ENCODE data around the gene CENPP. TPM values are rescaled to one million over a fixed set of nuclear protein-coding genes. Genes with fewer than 3 reads are reported as not detected.

The CENPP gene
- total RNA-seq, 3 donors from 2014 or later (not counting 1 experiment from before 2014, with no cell fraction given): 10.3 to 14.5 (median 12.1) TPM

DNA sequence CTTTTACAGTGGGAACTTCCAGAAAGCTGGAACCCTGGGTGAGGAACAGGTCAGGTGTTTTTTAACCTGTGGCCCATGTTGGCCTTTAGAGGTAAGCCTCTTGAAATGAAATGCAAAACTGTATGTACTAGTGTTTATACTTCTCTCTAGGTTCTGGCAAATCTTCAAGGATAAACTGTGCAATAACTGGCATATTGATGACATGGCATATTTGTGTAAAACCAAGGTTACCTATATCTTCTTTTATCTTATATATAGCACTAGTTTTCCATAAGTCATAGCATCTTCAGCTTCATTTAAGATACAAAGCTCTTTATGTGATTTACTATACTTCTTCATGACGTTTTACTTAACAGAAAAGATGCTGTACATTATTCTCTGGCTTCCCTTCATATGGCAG is 24.8 kb upstream of the CENPP start:
- H3K27ac Mint-ChIP-seq: no peak overlapping the region
- 73% methylated on average over 1 of the region's 1 CpG for WGBS (ENCODE audit: insufficient coverage)
- H3K27ac ChIP-seq (ENCODE audit: low read length): no peak overlapping the region
- H3K36me3 ChIP-seq (ENCODE audit: control insufficient read depth, insufficient read depth, low read length): peaks cover 83% of the 10 kb centered on the region
- no peaks in the 10 kb centered on the region for H3K27me3 ChIP-seq (ENCODE audit: control insufficient read depth, insufficient read depth, low read length)
- H3K4me3 ChIP-seq (ENCODE audit: low read length): no peak overlapping the region
- DNase-seq (no peak), ATAC-seq (no peak)
- no peaks in the 10 kb centered on the region for H3K9me3 ChIP-seq (ENCODE audit: control insufficient read depth, insufficient read depth, low read length)
- peaks cover 20% of the 10 kb centered on the region for H3K36me3 Mint-ChIP-seq
- no peaks in the 10 kb centered on the region for H3K9me3 Mint-ChIP-seq
- peaks cover 0 to 5% of the 10 kb centered on the region in 2 donors for H3K4me1 Mint-ChIP-seq
- intact Hi-C loops (cut with micrococcal nuclease): no loop called here
- H3K4me3 Mint-ChIP-seq: no peak overlapping the region
- H3K4me1 ChIP-seq (ENCODE audit: control insufficient read depth, insufficient read depth, low read length): no peaks in the 10 kb centered on the region
- TF ChIP-seq, protein P1, sequence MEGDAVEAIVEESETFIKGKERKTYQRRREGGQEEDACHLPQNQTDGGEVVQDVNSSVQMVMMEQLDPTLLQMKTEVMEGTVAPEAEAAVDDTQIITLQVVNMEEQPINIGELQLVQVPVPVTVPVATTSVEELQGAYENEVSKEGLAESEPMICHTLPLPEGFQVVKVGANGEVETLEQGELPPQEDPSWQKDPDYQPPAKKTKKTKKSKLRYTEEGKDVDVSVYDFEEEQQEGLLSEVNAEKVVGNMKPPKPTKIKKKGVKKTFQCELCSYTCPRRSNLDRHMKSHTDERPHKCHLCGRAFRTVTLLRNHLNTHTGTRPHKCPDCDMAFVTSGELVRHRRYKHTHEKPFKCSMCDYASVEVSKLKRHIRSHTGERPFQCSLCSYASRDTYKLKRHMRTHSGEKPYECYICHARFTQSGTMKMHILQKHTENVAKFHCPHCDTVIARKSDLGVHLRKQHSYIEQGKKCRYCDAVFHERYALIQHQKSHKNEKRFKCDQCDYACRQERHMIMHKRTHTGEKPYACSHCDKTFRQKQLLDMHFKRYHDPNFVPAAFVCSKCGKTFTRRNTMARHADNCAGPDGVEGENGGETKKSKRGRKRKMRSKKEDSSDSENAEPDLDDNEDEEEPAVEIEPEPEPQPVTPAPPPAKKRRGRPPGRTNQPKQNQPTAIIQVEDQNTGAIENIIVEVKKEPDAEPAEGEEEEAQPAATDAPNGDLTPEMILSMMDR (IDR thresholded peaks at IDR 0.05): no peak
- no peaks in the 10 kb centered on the region for H3K27me3 Mint-ChIP-seq (ENCODE audit: low read depth in 2 of 2)

DNA sequence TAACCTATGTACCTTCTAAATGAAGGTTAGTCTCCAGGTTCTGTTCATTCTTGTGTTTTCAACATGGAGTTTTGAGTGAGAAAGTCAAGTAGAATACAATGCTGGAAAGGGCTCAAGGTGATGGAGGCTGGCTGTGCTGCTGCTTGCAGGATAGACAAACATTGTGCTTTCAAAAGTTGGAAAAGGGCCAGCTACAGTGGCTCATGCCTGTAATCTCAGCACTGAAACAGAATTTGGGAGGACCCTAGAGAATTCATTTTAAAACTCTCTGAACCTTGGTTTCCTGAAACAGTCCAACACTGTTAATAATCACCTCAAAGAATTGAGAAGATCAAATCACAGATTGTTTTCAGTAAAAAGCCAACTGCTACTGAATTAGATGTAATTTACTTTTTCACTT is 16.9 kb upstream of the CENPP start:
- no peak overlapping the region for H3K27ac ChIP-seq (ENCODE audit: low read length)
- no peaks in the 10 kb centered on the region for H3K9me3 Mint-ChIP-seq
- TF ChIP-seq, protein P1 (IDR thresholded peaks at IDR 0.05): no peak
- H3K4me1 ChIP-seq (ENCODE audit: control insufficient read depth, insufficient read depth, low read length): no peaks in the 10 kb centered on the region
- ATAC-seq: no peak
- intact Hi-C loops (cut with micrococcal nuclease): no loop called here
- H3K27me3 ChIP-seq (ENCODE audit: control insufficient read depth, insufficient read depth, low read length): no peaks in the 10 kb centered on the region
- H3K4me1 Mint-ChIP-seq: peaks cover 18% of the 10 kb centered on the region in 2 donors
- H3K9me3 ChIP-seq (ENCODE audit: control insufficient read depth, insufficient read depth, low read length): no peaks in the 10 kb centered on the region
- no peak overlapping the region for H3K4me3 ChIP-seq (ENCODE audit: low read length)
- H3K36me3 ChIP-seq (ENCODE audit: control insufficient read depth, insufficient read depth, low read length): peaks cover 64% of the 10 kb centered on the region
- peaks cover 21% of the 10 kb centered on the region for H3K36me3 Mint-ChIP-seq
- no peak overlapping the region for H3K4me3 Mint-ChIP-seq
- no peak overlapping the region for H3K27ac Mint-ChIP-seq
- DNase-seq: no peak
- no peaks in the 10 kb centered on the region for H3K27me3 Mint-ChIP-seq (ENCODE audit: low read depth in 2 of 2)

DNA sequence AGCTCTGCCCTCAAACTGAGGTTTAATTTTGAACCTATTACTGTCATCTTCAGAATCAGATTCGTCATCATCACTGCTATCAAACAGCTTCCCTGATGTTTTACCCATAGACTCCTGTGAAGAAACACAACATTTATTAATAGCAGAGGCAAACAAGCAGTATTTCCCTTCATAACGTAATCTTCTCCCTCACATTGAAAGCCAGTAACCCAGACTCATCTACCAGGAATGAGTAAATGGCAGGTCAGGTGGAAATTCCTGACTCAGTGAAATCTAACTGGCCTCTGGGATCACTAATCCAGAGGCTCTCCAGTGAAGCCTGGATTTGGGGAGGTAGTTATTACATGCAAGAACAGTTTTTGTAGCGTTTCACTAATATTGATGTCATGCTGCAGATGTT is 15.2 kb upstream of the CENPP start:
- ATAC-seq (no peak), DNase-seq (no peak)
- no peak overlapping the region for H3K4me3 Mint-ChIP-seq
- H3K36me3 ChIP-seq (ENCODE audit: control insufficient read depth, insufficient read depth, low read length): peaks cover 57% of the 10 kb centered on the region
- no peak overlapping the region for H3K27ac Mint-ChIP-seq
- no peak overlapping the region for H3K4me3 ChIP-seq (ENCODE audit: low read length)
- TF ChIP-seq, protein P1 (IDR thresholded peaks at IDR 0.05): no peak
- 98% methylated on average over 3 of the region's 3 CpGs for WGBS (ENCODE audit: insufficient coverage)
- peaks cover 18 to 22% of the 10 kb centered on the region in 2 donors for H3K4me1 Mint-ChIP-seq
- intact Hi-C loops (cut with micrococcal nuclease): no loop called here
- peaks cover 11% of the 10 kb centered on the region for H3K36me3 Mint-ChIP-seq
- H3K9me3 Mint-ChIP-seq: no peaks in the 10 kb centered on the region
- H3K27me3 Mint-ChIP-seq (ENCODE audit: low read depth in 2 of 2): no peaks in the 10 kb centered on the region
- no peaks in the 10 kb centered on the region for H3K9me3 ChIP-seq (ENCODE audit: control insufficient read depth, insufficient read depth, low read length)
- no peaks in the 10 kb centered on the region for H3K4me1 ChIP-seq (ENCODE audit: control insufficient read depth, insufficient read depth, low read length)
- no peaks in the 10 kb centered on the region for H3K27me3 ChIP-seq (ENCODE audit: control insufficient read depth, insufficient read depth, low read length)
- H3K27ac ChIP-seq (ENCODE audit: low read length): no peak overlapping the region

DNA sequence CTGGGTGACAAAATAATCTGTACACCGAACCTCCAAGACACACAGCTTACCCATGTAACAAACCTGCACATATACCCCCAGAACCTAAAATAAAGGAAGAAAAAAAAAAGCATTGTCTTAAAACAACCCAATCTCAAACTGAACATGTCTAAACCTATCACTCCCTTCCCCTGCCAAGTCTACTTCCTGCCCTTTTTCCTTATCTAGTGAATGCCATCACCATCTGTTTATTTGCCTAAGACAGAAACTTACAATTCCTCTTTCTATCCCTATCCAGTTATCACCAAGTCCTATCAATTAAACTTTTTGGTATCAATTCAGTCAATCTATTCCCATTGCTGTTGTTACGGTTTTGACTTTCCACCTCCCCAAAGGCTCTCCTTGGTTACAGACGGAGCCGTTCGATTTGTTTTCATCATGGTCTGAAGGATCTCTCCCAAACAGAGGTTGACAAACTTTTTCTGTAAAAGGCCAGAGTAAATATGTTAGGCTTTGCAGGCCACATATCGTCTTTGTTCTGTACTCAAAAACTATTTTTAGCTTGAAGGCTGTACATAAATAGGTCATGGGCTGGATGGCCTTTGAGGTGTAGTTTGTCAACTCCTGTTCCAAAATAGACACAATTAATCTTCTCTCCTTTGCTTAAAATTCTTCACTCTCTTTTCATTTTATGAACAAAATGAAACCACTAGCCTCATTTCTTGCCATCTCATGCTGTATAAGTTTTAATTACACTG is 12.7 kb upstream of the CENPP start:
- DNase-seq (no peak), ATAC-seq (no peak)
- Histone ChIP-seq H3K4me3 (ENCODE audit: low read length) (no peak overlapping the region), H3K9me3 (ENCODE audit: control insufficient read depth, insufficient read depth, low read length) (no peaks in the 10 kb centered on the region), H3K27ac (ENCODE audit: low read length) (no peak overlapping the region), H3K4me1 (ENCODE audit: control insufficient read depth, insufficient read depth, low read length) (no peaks in the 10 kb centered on the region), H3K36me3 (ENCODE audit: control insufficient read depth, insufficient read depth, low read length) (peaks cover 54% of the 10 kb centered on the region), H3K27me3 (ENCODE audit: control insufficient read depth, insufficient read depth, low read length) (no peaks in the 10 kb centered on the region)
- H3K27ac Mint-ChIP-seq: no peak overlapping the region
- no peaks in the 10 kb centered on the region for H3K9me3 Mint-ChIP-seq
- 71% methylated on average over 5 of the region's 6 CpGs for WGBS (ENCODE audit: insufficient coverage)
- H3K36me3 Mint-ChIP-seq: peaks cover 10% of the 10 kb centered on the region
- TF ChIP-seq, protein P1 (IDR thresholded peaks at IDR 0.05): no peak
- intact Hi-C loops (cut with micrococcal nuclease): no loop called here
- H3K4me3 Mint-ChIP-seq: no peak overlapping the region
- peaks cover 18 to 22% of the 10 kb centered on the region in 2 donors for H3K4me1 Mint-ChIP-seq
- H3K27me3 Mint-ChIP-seq (ENCODE audit: low read depth in 2 of 2): no peaks in the 10 kb centered on the region

Measured in natural killer cell (primary cell).